ENCODE results near the gene ANKRA2.

ANKRA2 gene

DNA sequence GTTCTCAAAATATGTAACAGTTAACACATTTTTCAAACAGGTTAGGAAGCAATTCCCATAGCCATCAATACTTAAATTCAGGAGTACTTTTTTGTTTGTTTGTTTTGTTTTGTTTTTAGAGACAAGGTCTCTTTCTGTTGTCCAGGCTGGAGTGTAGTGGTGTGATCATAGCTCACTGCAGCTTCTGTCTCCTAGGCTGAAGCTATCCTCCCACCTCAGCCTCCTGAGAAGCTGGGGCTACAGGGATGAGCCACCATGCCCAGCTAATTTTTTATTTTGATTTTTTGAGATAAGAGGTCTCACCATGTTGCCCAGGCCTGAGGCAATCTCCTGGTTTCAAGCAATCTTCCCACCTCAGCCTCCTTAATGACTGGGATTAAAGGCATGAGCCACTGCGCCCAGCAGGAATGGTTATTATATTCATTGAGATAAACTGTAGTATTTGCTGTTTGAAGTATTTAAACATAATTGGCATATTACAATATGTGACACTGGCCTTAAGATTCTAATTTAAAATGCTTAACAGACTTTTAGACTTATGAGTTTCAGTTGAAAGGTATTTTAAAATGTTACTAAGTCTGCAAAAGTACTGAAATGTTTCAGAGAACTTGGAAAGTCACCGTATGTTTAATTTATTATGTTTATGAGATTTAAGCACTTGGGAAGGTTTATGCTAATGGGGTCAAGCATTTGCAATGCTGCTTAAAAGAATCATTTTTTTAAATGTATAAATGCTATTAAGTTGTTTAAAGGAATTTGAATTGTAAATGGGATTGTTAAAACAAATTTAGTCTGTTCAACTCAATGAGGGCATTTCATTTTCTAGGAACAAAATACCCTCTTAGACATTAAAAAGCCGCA is 17.1 kb upstream of the ANKRA2 start:
- TF ChIP-seq EP300 (IDR thresholded peaks at IDR 0.05; ENCODE audit: borderline replicate concordance) = no peak
- TF ChIP-seq, protein P1, sequence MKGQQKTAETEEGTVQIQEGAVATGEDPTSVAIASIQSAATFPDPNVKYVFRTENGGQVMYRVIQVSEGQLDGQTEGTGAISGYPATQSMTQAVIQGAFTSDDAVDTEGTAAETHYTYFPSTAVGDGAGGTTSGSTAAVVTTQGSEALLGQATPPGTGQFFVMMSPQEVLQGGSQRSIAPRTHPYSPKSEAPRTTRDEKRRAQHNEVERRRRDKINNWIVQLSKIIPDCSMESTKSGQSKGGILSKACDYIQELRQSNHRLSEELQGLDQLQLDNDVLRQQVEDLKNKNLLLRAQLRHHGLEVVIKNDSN (IDR thresholded peaks at IDR 0.05) = no peak
- TF ChIP-seq NFIC (IDR thresholded peaks at IDR 0.05) = no peak
- TF ChIP-seq, protein P2, sequence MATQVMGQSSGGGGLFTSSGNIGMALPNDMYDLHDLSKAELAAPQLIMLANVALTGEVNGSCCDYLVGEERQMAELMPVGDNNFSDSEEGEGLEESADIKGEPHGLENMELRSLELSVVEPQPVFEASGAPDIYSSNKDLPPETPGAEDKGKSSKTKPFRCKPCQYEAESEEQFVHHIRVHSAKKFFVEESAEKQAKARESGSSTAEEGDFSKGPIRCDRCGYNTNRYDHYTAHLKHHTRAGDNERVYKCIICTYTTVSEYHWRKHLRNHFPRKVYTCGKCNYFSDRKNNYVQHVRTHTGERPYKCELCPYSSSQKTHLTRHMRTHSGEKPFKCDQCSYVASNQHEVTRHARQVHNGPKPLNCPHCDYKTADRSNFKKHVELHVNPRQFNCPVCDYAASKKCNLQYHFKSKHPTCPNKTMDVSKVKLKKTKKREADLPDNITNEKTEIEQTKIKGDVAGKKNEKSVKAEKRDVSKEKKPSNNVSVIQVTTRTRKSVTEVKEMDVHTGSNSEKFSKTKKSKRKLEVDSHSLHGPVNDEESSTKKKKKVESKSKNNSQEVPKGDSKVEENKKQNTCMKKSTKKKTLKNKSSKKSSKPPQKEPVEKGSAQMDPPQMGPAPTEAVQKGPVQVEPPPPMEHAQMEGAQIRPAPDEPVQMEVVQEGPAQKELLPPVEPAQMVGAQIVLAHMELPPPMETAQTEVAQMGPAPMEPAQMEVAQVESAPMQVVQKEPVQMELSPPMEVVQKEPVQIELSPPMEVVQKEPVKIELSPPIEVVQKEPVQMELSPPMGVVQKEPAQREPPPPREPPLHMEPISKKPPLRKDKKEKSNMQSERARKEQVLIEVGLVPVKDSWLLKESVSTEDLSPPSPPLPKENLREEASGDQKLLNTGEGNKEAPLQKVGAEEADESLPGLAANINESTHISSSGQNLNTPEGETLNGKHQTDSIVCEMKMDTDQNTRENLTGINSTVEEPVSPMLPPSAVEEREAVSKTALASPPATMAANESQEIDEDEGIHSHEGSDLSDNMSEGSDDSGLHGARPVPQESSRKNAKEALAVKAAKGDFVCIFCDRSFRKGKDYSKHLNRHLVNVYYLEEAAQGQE (IDR thresholded peaks at IDR 0.05; ENCODE audit: low read depth) = no peak
- no peak for TF ChIP-seq EGR1 (IDR thresholded peaks at IDR 0.05)
- TF ChIP-seq TEAD4 (IDR thresholded peaks at IDR 0.05) = no peak
- no peak for TF ChIP-seq CREB1 (IDR thresholded peaks at IDR 0.05; ENCODE audit: low read depth)
- TF ChIP-seq YY1 (IDR thresholded peaks at IDR 0.05; ENCODE audit: low read depth) = no peak
- no peak for TF ChIP-seq TCF12 (IDR thresholded peaks at IDR 0.05; ENCODE audit: low read depth)
- no peak for TF ChIP-seq TAF1 (IDR thresholded peaks at IDR 0.05; ENCODE audit: low read depth)
- TF ChIP-seq CEBPB (IDR thresholded peaks at IDR 0.05) = no peak
- TF ChIP-seq ZBTB7A (IDR thresholded peaks at IDR 0.05; ENCODE audit: low read depth) = no peak
- no peak for TF ChIP-seq FOXM1 (IDR thresholded peaks at IDR 0.05; ENCODE audit: borderline replicate concordance, low read depth)
- no peak for TF ChIP-seq RAD21 (IDR thresholded peaks at IDR 0.05; ENCODE audit: low read depth)

DNA sequence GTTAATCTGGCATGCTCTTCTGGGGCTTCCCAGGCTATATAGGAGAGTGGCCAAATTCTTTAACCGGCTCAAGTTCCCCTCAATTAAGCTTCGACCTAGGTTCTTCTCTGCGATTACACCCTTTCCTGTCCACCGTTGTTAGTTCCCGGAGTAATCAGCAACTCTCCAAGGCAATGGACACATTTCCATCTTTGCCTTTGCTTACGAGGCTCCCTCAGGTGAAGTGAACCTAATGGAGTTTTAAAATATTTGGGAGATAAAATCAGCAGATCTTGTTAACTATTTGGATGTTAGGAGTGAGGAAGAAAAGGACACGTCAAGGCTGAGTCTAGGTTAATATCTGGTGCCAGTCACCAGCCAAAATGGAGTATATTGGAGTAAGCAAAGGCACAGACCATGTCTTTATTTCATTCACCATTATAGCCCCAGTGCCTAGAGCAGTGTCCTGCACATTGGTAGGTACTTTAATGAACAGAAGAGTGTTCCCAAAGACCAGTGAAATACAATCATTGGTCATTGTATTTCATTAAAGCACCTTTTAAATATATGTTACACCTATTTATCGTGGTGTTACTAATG is 619 bp upstream of the ANKRA2 start:
- TF ChIP-seq, protein P3, sequence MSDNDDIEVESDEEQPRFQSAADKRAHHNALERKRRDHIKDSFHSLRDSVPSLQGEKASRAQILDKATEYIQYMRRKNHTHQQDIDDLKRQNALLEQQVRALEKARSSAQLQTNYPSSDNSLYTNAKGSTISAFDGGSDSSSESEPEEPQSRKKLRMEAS (IDR thresholded peaks at IDR 0.05) = no peak
- TF ChIP-seq EP300 (IDR thresholded peaks at IDR 0.05; ENCODE audit: borderline replicate concordance) (no peak), FOXM1 (IDR thresholded peaks at IDR 0.05; ENCODE audit: borderline replicate concordance, low read depth) (no peak), TCF12 (IDR thresholded peaks at IDR 0.05; ENCODE audit: low read depth) (no peak), CREB1 (IDR thresholded peaks at IDR 0.05; ENCODE audit: low read depth) (no peak)

DNA sequence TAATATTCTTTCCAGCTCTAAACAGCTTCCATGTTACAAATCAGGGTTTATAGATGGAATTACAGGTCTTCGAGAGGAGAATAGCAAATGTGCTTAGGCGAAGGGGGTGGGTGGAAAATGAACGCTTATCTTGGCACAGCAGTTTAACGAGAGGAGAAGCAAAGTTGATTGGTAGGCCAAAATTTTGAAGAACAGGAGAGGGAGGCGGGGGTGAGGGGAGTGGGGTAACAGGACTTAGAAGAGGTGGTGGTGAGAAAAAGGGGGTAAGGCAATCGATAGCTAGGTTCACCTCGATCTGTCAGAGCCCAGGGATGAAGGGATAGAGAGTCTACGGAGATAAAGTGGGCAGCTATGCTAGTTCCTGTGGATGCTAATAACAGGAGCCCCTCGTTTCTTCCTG is 764 bp downstream of the ANKRA2 start:
- no peak for TF ChIP-seq TEAD4 (IDR thresholded peaks at IDR 0.05)
- TF ChIP-seq, protein P3 (IDR thresholded peaks at IDR 0.05) = no peak
- no peak for TF ChIP-seq YY1 (IDR thresholded peaks at IDR 0.05; ENCODE audit: low read depth)
- no peak for TF ChIP-seq CEBPB (IDR thresholded peaks at IDR 0.05)
- TF ChIP-seq FOXM1 (IDR thresholded peaks at IDR 0.05; ENCODE audit: borderline replicate concordance, low read depth) = no peak
- TF ChIP-seq, protein P2 (IDR thresholded peaks at IDR 0.05; ENCODE audit: low read depth) = no peak
- TF ChIP-seq, protein P1 (IDR thresholded peaks at IDR 0.05) = no peak

DNA sequence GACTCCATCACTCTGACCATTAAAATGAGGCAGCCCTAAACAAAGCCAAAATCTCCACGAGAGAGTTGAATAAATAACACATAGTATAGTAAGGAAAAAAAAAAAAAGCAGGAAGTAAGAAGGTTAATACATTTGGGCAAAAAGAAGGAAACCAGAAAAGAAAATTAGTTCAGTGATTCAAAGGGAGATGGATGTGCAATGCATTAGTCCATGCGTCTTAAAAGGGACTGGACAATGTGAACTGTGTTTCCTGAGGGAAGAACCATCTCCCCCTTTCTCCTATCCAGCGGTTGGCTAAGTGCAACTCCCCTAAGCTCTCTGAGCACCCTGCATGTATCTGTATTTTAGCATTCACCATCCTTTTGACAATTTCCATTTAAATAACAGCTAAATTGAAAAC is 1.4 kb downstream of the ANKRA2 start:
- TF ChIP-seq EGR1 (IDR thresholded peaks at IDR 0.05) (no peak), TEAD4 (IDR thresholded peaks at IDR 0.05) (no peak), TAF1 (IDR thresholded peaks at IDR 0.05; ENCODE audit: low read depth) (no peak), CREB1 (IDR thresholded peaks at IDR 0.05; ENCODE audit: low read depth) (no peak), RAD21 (IDR thresholded peaks at IDR 0.05; ENCODE audit: low read depth) (no peak), ZBTB7A (IDR thresholded peaks at IDR 0.05; ENCODE audit: low read depth) (no peak), CEBPB (IDR thresholded peaks at IDR 0.05) (no peak), NFIC (IDR thresholded peaks at IDR 0.05) (no peak), TCF12 (IDR thresholded peaks at IDR 0.05; ENCODE audit: low read depth) (no peak), FOXM1 (IDR thresholded peaks at IDR 0.05; ENCODE audit: borderline replicate concordance, low read depth) (no peak), EP300 (IDR thresholded peaks at IDR 0.05; ENCODE audit: borderline replicate concordance) (no peak), YY1 (IDR thresholded peaks at IDR 0.05; ENCODE audit: low read depth) (no peak)
- TF ChIP-seq, protein P1 (IDR thresholded peaks at IDR 0.05) = no peak
- TF ChIP-seq, protein P3 (IDR thresholded peaks at IDR 0.05) = no peak
- TF ChIP-seq, protein P2 (IDR thresholded peaks at IDR 0.05; ENCODE audit: low read depth) = no peak

Data from Ishikawa (cell line).